ENCODE data around the gene UBTF. TPM values are rescaled to one million over a fixed set of nuclear protein-coding genes. Genes with fewer than 3 reads are reported as not detected.

The UBTF gene
- total RNA-seq, 1 donor from 2014 or later = 65.2 TPM

DNA sequence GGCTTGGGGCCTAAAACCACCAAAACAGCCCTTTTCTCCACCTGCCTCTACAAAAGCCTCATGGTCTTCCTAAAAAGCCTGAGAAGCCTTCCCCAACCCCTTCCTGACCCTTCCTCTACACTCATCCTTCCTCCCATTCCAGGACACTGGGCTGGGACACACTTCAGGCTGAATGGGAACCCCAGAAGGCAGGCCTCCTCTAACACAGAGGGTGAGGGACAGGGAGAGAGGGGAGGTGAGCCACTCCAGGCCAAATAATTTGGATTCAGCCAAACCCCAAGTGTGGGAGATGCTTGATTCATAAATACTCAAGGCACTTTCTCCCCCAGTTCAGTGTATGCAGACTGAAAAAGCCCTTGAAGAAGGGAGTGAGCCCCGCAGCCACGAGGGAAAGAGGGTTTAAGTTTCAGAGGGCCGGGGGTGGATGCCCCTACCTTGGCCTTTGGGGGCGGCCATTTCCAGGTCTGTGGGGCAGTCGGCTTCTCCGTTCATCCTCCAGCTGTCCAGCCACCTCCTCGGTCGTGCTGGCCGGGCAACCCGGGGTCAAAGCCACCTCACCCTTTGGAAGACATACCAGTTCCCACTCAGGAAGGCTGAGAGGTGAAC is 1.6 kb downstream of the UBTF start:
- ATAC-seq (no peak), DNase-seq (no peak)
- intact Hi-C loops (cut with micrococcal nuclease) = loop anchor here (5.0 kb wide), 1 partner anchor 109 kb away; no protein-coding TSS in a partner anchor

DNA sequence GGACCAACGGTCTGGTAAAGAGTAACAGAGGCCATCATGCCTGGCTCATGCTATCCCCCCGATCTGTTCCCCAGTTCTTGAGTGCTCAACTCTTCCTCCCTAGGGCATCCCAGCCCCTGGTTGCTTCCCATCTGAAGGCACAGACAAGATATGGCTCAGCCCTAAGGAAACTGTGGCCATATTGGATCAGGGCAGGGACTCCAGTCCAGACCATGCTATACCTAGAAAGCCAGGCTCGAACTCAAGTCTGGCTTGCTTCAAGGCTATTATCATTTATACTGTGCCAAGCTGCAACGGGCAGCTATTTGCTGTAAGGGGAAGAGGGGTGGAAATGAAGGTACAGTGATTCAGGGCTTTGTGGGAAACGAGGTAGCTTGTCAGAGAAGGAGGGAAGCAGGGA is 2.8 kb downstream of the UBTF start:
- intact Hi-C loops (cut with micrococcal nuclease) = loop anchor here (5.0 kb wide), 1 partner anchor 111 kb away; no protein-coding TSS in a partner anchor
- DNase-seq = no peak

DNA sequence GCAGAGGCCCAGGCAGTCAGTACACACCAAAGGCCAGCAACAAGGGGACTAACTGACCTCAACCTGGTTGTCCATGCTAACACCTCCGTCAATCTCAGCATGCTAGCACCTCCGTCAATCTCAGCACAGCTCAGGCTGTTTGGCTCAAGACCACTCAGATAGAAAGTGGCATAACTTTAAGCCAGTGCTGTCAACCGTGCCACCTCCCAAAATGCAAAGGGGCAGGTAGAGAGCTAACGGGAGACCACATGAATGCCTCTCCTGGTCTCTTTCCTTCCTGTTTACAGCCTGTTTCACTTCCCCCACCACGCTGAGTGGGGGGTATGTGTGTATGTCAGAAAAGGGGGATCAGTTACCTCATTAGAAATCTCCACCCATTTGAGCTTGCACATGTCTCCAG is 3.3 kb downstream of the UBTF start:
- DNase-seq = no peak
- intact Hi-C loops (cut with micrococcal nuclease) = loop anchor here (5.0 kb wide), 1 partner anchor 111 kb away; no protein-coding TSS in a partner anchor

More for the DNA sequence above, 2.8 kb downstream of the UBTF start:
- no peak for ATAC-seq

GRCh38 chr17:44214896-44215295 is 4.6 kb downstream of the UBTF start:
- no peak for DNase-seq
- ATAC-seq = no peak

More for the DNA sequence above, 3.3 kb downstream of the UBTF start:
- no peak for ATAC-seq

GRCh38 chr17:44214230-44214494 is 5.3 kb downstream of the UBTF start:
- intact Hi-C loops (cut with micrococcal nuclease) = no loop called here
- DNase-seq (no peak), ATAC-seq (no peak)

More at GRCh38 chr17:44214896-44215295, 4.6 kb downstream of the UBTF start:
- intact Hi-C loops (cut with micrococcal nuclease) = loop anchor here (5.0 kb wide), 1 partner anchor 112 kb away; no protein-coding TSS in a partner anchor

- intact Hi-C loops (cut with micrococcal nuclease) = no loop called here
- DNase-seq (no peak), ATAC-seq (no peak)
Measured at GRCh38 chr17:44213403-44214229, 5.9 kb downstream of the UBTF start.

DNA sequence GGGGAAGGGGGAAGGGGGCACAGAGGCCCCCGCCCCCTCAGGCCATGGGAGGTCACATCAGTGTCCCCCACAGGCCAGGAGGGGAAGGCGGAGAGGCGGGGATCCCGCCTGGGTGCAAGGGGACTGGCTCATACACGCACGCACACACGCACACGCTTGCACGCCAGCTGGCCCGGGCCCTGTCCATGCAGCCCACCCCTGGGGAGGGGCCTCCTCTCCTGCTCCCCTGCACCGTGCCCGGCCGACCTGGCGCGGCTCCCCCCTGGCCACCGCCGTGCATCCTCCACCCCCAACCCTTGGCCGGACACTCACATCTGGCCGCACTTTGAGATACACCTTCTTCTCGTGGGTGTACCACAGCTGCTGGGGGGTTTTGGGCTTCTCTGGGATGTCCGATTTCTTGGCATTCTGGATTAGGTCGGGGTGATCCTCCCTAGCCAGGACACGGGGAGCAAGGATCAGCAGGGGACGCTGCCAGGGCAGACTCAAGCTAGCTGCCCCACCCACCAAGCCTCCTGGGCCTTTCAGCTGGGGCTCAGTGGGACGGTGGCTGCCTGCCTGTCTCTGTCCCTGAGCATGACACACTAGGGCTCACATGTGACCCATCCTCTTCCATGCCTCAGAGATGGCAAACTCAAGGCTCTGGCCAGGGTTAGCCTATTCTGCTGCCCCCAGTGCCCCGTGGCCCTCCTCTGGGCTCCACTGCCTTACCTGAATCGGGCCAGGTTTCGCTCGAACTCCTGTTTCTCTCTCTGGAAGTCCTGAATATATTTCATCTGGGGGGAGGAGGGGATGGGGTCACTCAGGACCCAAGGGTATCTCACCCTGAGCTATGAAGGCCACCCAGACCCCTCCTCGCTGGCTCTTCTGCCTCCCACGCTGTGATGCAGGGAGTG is 6.7 kb downstream of the UBTF start:
- no peak for ATAC-seq
- intact Hi-C loops (cut with micrococcal nuclease) = no loop called here
- no peak for DNase-seq

DNA sequence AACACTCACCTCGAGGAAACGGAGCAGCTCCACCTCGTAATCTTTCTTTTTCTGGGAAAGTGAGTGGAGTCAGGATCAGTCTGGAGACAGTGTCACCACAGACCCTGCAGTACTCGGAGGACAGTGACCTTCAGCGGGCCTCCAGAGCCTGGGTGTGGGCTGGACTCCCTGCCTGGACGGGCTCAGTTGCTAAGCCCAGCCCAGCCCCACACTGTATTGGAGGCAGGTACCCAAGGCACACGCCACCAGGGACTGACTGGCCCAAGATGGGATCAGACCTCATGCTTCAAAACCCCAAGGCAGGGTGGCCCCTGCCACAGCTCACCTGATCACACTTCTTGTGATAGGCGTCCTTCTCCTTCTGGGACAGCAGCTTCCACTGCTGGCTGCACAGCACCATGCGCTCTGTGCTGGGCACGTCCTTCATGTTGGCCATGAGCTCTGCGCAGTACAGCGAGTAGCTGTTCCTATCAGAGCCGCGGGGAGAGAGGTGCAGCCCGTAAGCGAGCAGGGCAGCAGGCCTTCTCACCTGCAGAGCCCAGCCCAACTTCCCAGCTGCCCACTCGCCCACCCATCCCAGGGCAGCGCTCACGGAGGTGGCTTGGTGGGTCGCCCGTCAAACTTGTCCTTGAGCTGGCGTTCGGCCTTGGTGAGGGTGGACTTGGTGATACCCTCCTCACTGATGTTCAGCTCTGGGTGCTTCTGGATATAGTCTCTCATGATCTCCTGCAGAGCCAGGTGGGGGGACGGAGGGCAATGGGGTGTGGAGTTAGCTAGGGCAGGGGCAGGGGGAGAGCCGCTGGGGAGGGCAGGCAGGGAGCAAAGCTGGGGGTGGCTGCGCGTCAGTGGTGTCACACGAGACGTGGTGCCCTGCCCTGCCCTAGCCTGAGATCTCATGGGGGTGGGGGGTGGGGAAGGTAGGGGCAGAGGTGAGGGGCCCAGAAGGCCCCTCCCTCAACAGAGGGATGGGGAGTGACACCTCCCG is 7.9 kb downstream of the UBTF start:
- DNase-seq (no peak), ATAC-seq (no peak)
- intact Hi-C loops (cut with micrococcal nuclease) = no loop called here

- intact Hi-C loops (cut with micrococcal nuclease) = no loop called here
- ATAC-seq (peak; percentile 93), DNase-seq (peak; percentile 94)
Measured at GRCh38 chr17:44210342-44211192, 8.9 kb downstream of the UBTF start.

DNA sequence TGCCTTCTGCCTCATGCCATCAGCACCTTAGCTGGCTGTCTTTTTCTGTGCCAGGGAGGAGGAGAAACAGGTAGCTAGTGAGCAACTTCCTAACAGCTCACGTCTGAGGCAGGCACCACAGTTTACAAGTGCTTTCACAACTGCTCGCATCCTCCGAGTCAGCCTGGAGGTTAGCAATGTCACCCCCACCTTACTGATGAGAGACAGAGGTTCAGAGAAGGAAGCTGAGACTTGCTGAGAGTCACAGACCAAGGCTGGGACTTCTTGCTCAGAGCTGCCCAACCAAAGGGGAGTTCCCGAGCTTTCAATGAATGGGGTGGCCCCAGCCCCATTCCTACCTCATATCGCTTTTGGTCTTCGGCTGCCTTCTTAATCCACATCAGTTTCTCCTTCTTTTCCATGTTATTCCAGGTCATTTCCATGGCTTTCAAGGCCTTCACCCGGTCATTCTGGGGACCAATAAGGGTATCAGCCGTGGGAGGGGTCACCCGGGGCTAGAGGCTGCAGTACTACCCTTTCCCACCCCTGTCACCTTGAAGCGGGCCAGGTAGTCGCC is 9.6 kb downstream of the UBTF start:
- DNase-seq = no peak
- ATAC-seq = no peak
- intact Hi-C loops (cut with micrococcal nuclease) = no loop called here

GRCh38 chr17:44207743-44208142 is 11.7 kb downstream of the UBTF start:
- no peak for ATAC-seq
- no peak for DNase-seq
- intact Hi-C loops (cut with micrococcal nuclease) = no loop called here

DNA sequence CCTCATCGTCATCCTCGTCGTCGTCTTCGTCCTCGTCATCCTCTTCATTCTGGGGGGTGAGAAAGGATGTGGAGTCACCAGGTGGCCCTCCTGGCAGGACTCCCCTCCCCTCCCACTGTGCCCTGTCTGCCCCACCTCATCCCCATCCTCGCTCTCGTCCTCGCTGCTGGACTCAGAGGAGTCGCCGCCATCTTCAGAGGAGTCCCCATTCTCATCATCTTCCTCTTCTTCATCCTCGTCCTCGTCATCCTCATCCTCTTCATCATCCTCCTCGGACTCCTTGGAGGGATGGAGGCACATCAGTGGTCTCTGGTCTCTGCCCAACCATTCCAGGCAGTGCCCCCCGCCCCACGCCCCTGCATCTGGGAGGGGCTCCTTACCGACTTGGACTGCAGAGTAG is 12.2 kb downstream of the UBTF start:
- intact Hi-C loops (cut with micrococcal nuclease) = no loop called here
- no peak for DNase-seq
- ATAC-seq = no peak

- no peak for ATAC-seq
- intact Hi-C loops (cut with micrococcal nuclease) = no loop called here
- DNase-seq = no peak
Measured at GRCh38 chr17:44206825-44207155, 12.7 kb downstream of the UBTF start.

DNA sequence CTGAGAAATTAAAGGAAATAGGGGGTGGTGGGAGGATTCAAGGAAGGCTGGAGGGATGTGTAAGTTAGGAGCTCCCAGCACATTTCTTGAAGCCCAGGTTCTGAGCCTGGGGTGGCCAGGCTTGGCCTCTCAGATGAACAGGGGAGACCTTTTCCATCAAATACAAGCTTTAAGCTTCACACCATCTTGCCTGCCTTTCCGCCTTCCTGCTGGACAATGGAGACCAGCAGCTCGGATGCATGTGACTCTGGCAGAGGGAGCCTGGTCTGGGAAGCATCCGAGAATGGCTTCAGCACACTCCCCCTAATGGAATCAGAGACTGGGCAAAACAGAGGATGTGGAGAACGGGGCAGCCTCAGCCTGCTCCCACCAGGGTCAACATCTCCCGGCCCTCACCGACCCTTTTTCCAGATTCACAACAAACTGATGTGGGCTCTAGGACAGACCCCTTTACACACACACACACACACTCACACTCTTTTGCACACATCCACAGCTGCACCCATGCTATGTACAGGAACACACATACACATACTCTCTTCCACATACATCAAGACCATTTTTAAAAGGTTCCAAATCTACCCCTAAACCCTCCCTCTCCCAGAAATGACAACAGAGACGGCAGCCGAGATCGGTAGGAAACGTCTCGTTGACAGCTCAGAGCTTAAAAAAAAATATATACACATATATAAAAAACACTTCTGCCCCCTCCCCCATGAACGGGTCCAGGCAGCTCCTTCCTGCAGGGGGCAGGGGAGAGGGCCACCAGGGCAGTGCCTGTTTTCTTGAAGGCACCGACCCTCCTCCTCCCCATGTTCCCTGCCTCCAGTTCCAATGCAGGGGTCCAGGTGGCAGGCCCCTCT is 13.3 kb downstream of the UBTF start:
- ATAC-seq (no peak), DNase-seq (no peak)
- intact Hi-C loops (cut with micrococcal nuclease) = no loop called here

DNA sequence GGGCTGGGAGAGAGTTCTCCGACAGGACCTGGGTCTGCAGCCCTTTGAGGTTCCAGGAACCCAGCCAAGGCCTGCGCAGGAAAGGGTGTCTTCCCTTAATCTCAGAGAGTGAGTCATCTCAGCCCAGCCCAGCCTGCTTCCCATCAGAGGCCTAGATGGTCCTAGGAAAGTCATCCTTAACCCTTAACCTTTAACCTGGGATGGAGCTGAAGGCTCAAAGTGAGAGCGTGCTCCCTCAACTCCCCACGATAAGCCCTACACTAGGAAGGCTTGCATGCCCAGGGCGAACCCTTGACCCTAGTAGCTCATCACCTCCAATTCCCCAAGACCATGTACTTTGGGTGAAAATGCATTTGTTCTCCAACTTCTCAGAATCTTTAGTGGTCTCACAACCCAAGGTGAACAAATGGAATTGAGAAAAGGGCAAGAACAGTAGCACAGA is 15.0 kb downstream of the UBTF start:
- intact Hi-C loops (cut with micrococcal nuclease) = no loop called here
- no peak for ATAC-seq
- no peak for DNase-seq

DNA sequence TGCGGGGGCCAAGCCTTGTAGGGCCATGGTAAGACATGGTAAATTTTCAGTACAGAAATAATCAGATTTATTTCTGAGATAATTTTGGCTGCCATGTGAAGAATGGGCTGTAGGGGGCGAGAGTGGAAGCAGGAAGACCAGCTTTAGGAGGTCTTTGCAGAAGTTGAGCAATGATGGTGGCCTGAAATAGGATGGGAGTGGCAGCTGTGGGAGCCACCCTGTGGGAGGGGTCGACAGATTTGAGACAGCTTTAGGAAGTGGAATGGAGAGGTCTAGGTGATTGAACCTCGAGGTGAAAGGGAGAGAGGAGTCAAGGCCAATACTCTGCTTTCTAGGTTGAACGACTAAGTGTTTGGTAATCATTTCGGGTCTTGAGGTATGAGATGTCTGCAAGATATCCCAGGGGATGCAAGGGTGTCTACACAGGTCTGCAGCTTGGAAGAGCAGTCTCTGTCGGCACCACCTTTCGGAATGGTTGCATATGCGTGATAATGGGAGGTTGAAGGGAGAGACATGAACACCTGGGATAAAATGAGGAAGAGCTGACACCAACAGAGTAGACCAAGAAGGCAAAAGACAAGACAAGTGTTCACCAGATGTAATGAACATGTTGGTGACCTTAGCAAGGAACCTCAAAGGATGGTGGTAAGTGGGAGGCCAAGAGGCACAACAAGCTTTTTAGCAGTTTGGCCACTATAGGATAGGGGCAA is 15.6 kb downstream of the UBTF start:
- intact Hi-C loops (cut with micrococcal nuclease) = no loop called here
- no peak for DNase-seq
- no peak for ATAC-seq
